Esophagus (tissue), 2 donors: ENCODE results near the gene BPIFB6. TPM values are rescaled to one million over a fixed set of nuclear protein-coding genes. Genes with fewer than 3 reads are reported as not detected.

Source experiments
- H3K27ac ChIP-seq, 2 donors: one replicate each; pipeline ENCODE4 v1.5.1; 2013; ENCODE audit warnings: low read depth in 2 of 2, mild to moderate bottlenecking in 2 of 2, inconsistent platforms in 1 of 2, low read length in 1 of 2, moderate library complexity in 1 of 2
- H3K27me3 ChIP-seq, 2 donors: one replicate each; pipeline ENCODE4 v1.6.1; 2013; ENCODE audit warnings: low read length in 2 of 2, control low read depth in 1 of 2, mild to moderate bottlenecking in 1 of 2; ENCODE audit not compliant: insufficient read depth in 2 of 2, control insufficient read depth in 1 of 2
- H3K36me3 ChIP-seq, 2 donors: one replicate each; pipeline ENCODE4 v1.6.1; 2013; ENCODE audit warnings: low read length in 1 of 2; ENCODE audit not compliant: control insufficient read depth in 2 of 2, insufficient read depth in 2 of 2
- H3K4me1 ChIP-seq, 2 donors: one replicate each; pipeline ENCODE4 v1.6.1; 2013; ENCODE audit warnings: low read length in 1 of 2; ENCODE audit not compliant: control insufficient read depth in 2 of 2, insufficient read depth in 2 of 2
- H3K4me3 ChIP-seq, 2 donors: one replicate each; pipeline ENCODE4 v1.5.1; 2013; ENCODE audit warnings: low read length in 2 of 2, mild to moderate bottlenecking in 2 of 2, low read depth in 1 of 2, moderate library complexity in 1 of 2
- H3K9me3 ChIP-seq, 2 donors: one replicate each; pipeline ENCODE4 v1.6.1; 2013; ENCODE audit warnings: mild to moderate bottlenecking in 2 of 2, low read depth in 1 of 2, low read length in 1 of 2, moderate library complexity in 1 of 2; ENCODE audit not compliant: control insufficient read depth in 2 of 2, insufficient read depth in 1 of 2
- WGBS, 2 donors: extraction: QIAGEN DNeasy Blood & Tissue Kit; methylation state at CpG; one replicate each; pipeline ENCODE4 v1.1.7; 2013; 5-methylcytosine and 5-hydroxymethylcytosine counted together
- polyA plus RNA-seq, 2 donors: library from polyadenylated mRNA; stranded (reverse); fragments of 200-250 nt; gene quantifications; one replicate each; pipeline ENCODE4 v1.2.3, GENCODE V29; 2013
- donor health status: healthy with polysubstance abuse.
- donor health status: Bipolar disorder and iron deficiency.

The BPIFB6 gene
- polyA plus RNA-seq, 2 donors, result not detected

GRCh38 chr20:33008336-33009213, 22.9 kb upstream of the BPIFB6 start:
- Histone ChIP-seq H3K4me3 (no peak overlapping the region), H3K27me3 (no peaks in the 10 kb centered on the region), H3K36me3 (no peaks in the 10 kb centered on the region), H3K4me1 (no peaks in the 10 kb centered on the region), H3K9me3 (peaks cover 0 to 3% of the 10 kb centered on the region in 2 donors), H3K27ac (no peak overlapping the region)
- WGBS, 2 donors, result 80 to 87% methylated on average over 23 of the region's 23 CpGs

GRCh38 chr20:33009214-33010132, 22.0 kb upstream of the BPIFB6 start:
- H3K4me3 ChIP-seq, result no peak overlapping the region

DNA sequence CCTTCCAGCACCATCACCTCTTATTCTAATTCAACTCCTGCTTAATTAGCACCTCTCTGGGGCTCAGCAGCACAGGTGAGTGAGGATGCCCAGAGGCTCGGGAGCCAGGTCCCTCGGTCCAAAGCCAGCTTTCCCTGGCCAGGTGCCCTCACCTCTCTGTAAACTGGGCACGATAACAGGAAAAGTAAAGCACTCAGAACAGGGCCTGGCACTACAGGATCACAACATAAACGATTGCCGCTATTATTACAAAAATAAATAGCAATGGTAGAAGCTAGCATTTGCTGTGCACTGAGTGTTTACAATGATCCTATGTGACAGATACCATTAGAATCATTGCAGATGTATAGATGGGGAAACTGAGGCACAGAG, 21.3 kb upstream of the BPIFB6 start:
- Histone ChIP-seq H3K36me3 (no peaks in the 10 kb centered on the region), H3K9me3 (peaks cover 0 to 3% of the 10 kb centered on the region in 2 donors), H3K27me3 (no peaks in the 10 kb centered on the region), H3K4me1 (no peaks in the 10 kb centered on the region), H3K4me3 (no peak overlapping the region), H3K27ac (no peak overlapping the region)
- 48 to 52% methylated on average over 5 of the region's 5 CpGs for WGBS, 2 donors

More at GRCh38 chr20:33009214-33010132, 22.0 kb upstream of the BPIFB6 start:
- Histone ChIP-seq H3K27me3 (no peaks in the 10 kb centered on the region), H3K27ac (no peak overlapping the region), H3K36me3 (no peaks in the 10 kb centered on the region), H3K9me3 (peaks cover 0 to 3% of the 10 kb centered on the region in 2 donors), H3K4me1 (no peaks in the 10 kb centered on the region)
- WGBS, 2 donors, result 47 to 54% methylated on average over 19 of the region's 19 CpGs

GRCh38 chr20:33010674-33011449, 20.6 kb upstream of the BPIFB6 start:
- Histone ChIP-seq H3K27ac (no peak overlapping the region), H3K9me3 (no peaks in the 10 kb centered on the region), H3K4me3 (no peak overlapping the region), H3K36me3 (no peaks in the 10 kb centered on the region), H3K27me3 (no peaks in the 10 kb centered on the region), H3K4me1 (no peaks in the 10 kb centered on the region)
- WGBS, 2 donors, result 81% methylated on average over 8 of the region's 8 CpGs

GRCh38 chr20:33012327-33013189, 18.9 kb upstream of the BPIFB6 start:
- no peak overlapping the region for H3K4me3 ChIP-seq
- H3K4me1 ChIP-seq, result no peaks in the 10 kb centered on the region
- no peaks in the 10 kb centered on the region for H3K9me3 ChIP-seq
- H3K27ac ChIP-seq, result no peak overlapping the region
- WGBS, 2 donors, result 81 to 82% methylated on average over 15 of the region's 15 CpGs
- H3K36me3 ChIP-seq, result no peaks in the 10 kb centered on the region
- H3K27me3 ChIP-seq, result no peaks in the 10 kb centered on the region

- Histone ChIP-seq H3K36me3 (no peaks in the 10 kb centered on the region), H3K4me3 (no peak overlapping the region), H3K27me3 (no peaks in the 10 kb centered on the region), H3K27ac (no peak overlapping the region), H3K9me3 (no peaks in the 10 kb centered on the region), H3K4me1 (no peaks in the 10 kb centered on the region)
- 70 to 75% methylated on average over 12 of the region's 12 CpGs for WGBS, 2 donors
These were observed 17.6 kb upstream of the BPIFB6 start for GRCh38 chr20:33013701-33014326.

DNA sequence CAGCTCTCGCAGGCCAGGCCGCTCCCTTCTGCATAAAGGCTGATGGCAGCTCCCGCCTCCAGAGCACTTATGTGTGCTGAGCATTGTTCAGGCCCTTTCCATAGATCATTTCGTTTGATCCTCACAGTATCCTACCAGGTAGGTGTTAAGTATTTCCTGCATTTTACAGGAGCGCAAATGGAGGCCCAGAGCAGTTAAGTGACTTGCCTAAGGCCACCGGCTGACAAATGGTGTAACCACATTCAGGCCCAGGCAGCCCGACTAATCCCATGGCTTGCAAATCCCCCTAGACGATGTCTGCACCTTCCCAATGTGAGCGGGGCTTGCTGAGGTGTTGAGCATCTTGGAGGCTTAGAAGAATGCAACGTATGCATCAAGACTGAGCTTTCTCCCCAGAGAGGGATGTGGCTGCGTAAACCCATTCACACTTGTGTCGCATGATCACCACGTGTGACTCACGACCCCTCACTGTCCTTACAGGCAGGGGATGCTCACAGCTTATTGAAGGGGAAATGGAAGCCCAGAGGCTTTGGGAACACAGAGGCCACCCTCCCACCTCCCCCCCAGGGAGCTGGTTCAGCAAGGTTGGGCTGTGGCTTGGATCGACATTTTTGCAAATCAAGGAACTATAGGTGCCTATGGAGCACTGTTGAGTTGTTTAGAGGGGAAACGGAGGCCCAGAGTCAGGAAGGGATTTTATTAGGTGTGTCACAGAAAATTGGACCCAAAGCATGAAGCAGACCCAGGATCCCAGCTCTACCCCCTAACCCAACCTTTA, 16.9 kb upstream of the BPIFB6 start:
- 49 to 53% methylated on average over 16 of the region's 16 CpGs for WGBS, 2 donors
- Histone ChIP-seq H3K36me3 (no peaks in the 10 kb centered on the region), H3K9me3 (no peaks in the 10 kb centered on the region), H3K27me3 (no peaks in the 10 kb centered on the region), H3K4me1 (no peaks in the 10 kb centered on the region), H3K27ac (no peak overlapping the region), H3K4me3 (no peak overlapping the region)

DNA sequence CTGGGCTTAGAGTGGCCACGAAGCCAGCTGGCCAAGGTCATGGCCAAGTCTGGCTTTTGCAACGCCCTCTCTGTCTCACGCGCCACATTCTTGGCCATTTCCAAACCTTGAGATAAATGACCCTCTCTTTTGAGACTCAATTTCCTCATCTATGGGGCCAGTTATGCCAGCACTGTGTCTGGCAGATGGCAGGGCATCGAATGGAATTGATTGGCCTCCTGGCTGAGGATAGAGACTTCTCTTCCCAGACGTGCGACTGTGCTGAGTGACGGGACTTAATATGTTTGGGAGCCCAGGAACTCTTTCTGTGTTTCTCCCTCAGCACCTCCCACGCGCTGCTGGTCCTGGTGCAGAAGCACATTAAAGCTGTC, 16.3 kb upstream of the BPIFB6 start:
- Histone ChIP-seq H3K4me3 (no peak overlapping the region), H3K27ac (no peak overlapping the region), H3K27me3 (no peaks in the 10 kb centered on the region), H3K36me3 (no peaks in the 10 kb centered on the region), H3K9me3 (no peaks in the 10 kb centered on the region), H3K4me1 (no peaks in the 10 kb centered on the region)
- 77 to 78% methylated on average over 10 of the region's 10 CpGs for WGBS, 2 donors
